ENCODE measurements around the gene ZNF329.

The ZNF329 gene

DNA sequence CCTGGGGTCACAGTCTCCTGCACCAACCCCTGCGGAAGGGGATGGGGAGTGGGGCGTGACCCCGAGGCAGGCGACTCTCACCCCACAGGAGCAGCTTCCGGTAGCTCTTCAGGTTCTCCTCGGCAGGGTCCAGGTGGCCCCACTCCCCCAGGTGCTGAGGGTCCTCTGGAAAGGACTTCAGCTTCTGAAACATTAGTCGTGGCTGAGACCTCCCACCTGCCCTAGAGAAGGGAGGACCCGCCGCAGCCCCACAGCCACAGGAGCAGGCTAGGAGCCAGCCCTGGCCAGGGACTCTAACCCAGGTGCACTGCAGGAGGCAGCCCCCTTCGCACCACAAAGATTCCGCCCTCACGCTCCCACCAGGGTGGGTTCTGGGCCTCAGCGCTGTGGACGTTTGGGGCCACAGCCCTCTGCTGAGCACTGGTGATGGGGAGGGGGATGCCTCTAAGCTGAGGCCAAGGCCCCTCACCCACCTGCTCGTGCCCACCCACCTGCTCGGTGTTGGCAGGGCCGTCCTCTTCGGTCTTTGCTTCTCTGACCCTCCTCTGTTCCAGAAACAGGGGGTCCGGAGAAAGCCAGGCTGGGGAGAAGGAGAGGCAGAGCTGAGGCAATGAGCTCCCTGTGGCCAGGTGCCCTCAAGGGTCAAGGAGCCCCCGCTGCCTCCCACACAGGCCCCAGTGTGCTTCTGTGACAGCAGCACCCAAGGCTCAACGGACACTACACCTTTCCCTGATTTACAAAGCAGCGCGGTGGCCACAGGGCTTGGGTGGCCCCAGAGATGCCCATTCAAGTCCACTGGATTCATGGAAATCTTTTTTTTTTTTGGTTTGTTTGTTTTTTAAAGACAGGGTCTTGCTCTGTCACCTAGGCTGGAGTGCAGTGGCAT, 63.5 kb downstream of the ZNF329 start:
- intact Hi-C loops (cut with DNase I): no loop called here
- DNase-seq: no peak

DNA sequence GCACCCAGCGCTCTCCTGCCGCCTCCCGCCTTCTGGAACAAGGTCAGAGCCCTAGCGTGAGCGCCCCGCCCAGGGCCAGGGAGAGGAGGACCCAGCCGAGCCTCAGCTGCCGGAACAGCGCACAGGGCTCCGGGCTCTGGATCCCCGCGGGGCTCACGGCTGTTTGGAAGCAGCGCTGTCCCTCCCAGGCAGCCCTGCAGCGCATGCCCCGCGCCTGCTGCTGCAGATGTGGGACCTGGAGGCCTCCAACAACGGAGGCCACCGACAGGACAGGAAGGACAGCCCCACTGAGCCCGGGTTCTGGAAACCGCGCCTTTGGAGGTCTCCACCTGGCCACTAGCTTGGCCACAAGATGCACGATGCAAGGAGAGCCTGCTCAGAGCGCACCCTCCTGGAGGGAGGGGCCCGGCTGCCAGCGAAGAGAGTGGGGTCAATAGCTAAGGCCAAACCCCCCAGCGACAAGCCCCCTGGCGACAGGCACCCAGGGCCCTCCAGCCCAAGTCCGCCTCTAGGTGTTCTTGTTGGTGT, 65.2 kb downstream of the ZNF329 start:
- intact Hi-C loops (cut with DNase I): no loop called here

DNA sequence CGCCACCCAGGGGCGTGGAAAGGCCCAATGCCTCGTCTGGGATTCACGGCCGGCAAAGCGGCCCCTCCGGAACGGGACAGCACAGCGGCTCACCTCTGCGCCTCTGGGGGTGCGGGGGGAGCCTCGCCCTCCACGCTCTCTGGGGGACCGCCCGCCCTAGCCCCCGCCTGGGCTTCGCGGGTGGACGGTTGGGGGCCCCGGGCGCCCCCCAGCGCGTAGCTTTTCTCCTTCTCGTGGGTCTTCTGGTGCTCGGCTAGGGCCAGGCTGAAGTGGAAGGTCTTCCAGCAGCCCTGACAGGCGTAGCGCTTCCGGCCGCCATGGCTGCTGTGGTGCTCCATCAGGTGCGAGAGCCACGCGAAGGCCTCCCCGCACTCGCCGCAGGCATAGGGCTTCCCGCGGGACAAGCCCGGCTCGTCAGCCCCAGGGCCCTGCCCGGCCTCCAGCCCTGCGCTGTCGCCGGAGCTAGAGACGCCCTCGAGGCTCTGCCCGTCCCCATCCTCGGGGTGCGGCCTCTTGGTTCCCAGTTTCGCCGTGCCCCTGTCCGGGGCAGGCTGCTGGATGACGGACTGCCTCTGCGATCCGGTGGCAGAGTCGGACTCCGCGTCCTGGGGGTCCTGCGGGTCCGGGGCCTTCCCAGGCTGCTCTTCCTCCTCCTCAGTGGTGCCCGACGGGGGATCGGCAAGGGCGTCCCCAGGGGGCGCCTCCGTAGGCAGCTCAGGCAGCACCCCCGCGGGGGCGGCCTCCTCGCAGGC, 65.8 kb downstream of the ZNF329 start:
- intact Hi-C loops (cut with DNase I): no loop called here
- DNase-seq: no peak

More for the DNA sequence above, 65.2 kb downstream of the ZNF329 start:
- peak in 1 of 42 donors; percentile 28 for DNase-seq

DNA sequence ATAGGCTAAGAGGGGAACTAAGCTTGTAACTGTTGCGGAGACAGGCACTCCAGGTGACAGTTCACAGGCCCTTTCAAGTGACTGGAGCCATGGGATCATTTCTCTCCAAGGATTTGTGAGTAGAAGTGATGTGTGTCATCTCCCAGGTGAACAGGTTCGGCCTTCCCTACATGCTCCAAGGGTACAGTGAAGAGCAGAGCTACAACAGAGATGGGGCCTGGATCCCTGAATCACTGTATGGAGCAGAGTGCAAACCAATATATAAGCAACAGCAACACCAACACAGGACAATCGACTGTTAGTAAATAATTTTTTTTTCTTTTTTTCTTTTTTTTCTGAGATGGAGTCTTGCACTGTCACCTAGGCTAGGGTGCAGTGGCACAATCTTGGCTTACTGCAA, 67.6 kb downstream of the ZNF329 start:
- no peak for DNase-seq
- intact Hi-C loops (cut with DNase I): no loop called here

DNA sequence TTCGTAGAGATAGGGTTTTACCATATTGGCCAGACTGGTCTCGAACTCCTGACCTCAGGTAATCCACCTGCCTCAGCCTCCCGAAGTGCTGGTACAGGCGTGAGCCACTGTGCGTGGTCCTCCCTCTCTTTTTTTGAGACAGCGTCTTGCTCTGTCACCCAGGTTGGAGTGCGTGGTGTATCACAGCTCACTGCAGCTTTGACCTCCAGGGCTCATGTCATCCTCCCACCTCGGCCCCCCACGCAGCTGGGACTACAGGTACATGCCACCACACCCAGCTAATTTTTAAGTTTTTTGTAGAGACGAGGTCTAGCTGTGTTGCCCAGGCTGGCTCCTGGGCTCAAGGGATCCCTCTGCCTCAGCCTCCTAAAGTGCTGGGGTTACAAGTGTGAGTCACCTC, 70.8 kb downstream of the ZNF329 start:
- intact Hi-C loops (cut with DNase I): no loop called here
- peak in 14 of 42 donors; percentile 19 to 86 (median 38) for DNase-seq
